OCI-LY7 (cell line): ENCODE results near the gene LPCAT1.

Experiments used
- CTCF ChIP-seq: fragments of 200-600 bp; sonication (generic); conservative IDR thresholded peaks from 2 replicates; pipeline ENCODE4 v1.5.1; 2014; ENCODE audit warnings: mild to moderate bottlenecking, antibody characterized with exemption, low read length, moderate library complexity, mixed read lengths
- EZH2phosphoT487 ChIP-seq: fragments of 200-600 bp; sonication (generic); IDR thresholded peaks from 2 replicates; pipeline ENCODE4 v1.6.1; 2018; ENCODE audit warnings: low read depth, borderline replicate concordance, mild to moderate bottlenecking, mixed run types, antibody characterized with exemption, low read length, moderate library complexity, mixed read lengths

- no peak for TF ChIP-seq CTCF
- TF ChIP-seq EZH2phosphoT487: no peak
Observed at GRCh38 chr5:1412621-1413020, 111.1 kb downstream of the LPCAT1 start.
